GM23338 (cell line): Measurements from ENCODE around the gene TXNL4A. TPM values are rescaled to one million over a fixed set of nuclear protein-coding genes. Genes with fewer than 3 reads are reported as not detected.

Source experiments
- ATAC-seq: fragments of 200-7000 bp; cut with Tn5 transposase; 3 replicates; pipeline ENCODE4 v1.9.1; 2020
- DNase-seq: peaks from one replicate; pipeline ENCODE4 v3.0.0-alpha.2; 2015; ENCODE audit warnings: low spot score
- H2AFZ ChIP-seq: fragments of 200-600 bp; sonication (generic); 2 replicates; pipeline ENCODE4 v1.8.0; 2016; ENCODE audit warnings: antibody characterized with exemption, mild to moderate bottlenecking, moderate library complexity
- H3F3A ChIP-seq: fragments of 200-600 bp; sonication (generic); replicated peaks from 2 replicates; pipeline ENCODE4 v1.8.0; 2017; ENCODE audit warnings: antibody characterized with exemption, mixed run types, low read depth
- H3K27ac ChIP-seq: fragments of 200-600 bp; sonication (generic); 2 replicates; pipeline ENCODE4 v1.6.1; 2016; ENCODE audit warnings: low read depth
- H3K27me3 ChIP-seq: fragments of 200-600 bp; sonication (generic); 2 replicates; pipeline ENCODE4 v1.8.0; 2016; ENCODE audit warnings: mild to moderate bottlenecking, mixed run types, moderate library complexity; ENCODE audit not compliant: insufficient read depth
- H3K36me3 ChIP-seq: fragments of 200-600 bp; sonication (generic); 2 replicates; pipeline ENCODE4 v1.8.0; 2016; ENCODE audit warnings: mild to moderate bottlenecking; ENCODE audit not compliant: insufficient read depth
- H3K4me1 ChIP-seq: fragments of 200-600 bp; sonication (generic); 2 replicates; pipeline ENCODE4 v1.8.0; 2016; ENCODE audit warnings: mild to moderate bottlenecking, moderate library complexity; ENCODE audit not compliant: insufficient read depth
- H3K4me2 ChIP-seq: fragments of 200-600 bp; sonication (generic); 2 replicates; pipeline ENCODE4 v1.7.1; 2017; ENCODE audit warnings: mixed run types
- H3K4me3 ChIP-seq: fragments of 200-600 bp; sonication (generic); 2 replicates; pipeline ENCODE4 v1.6.1; 2016; ENCODE audit warnings: mixed run types
- H3K79me2 ChIP-seq: fragments of 200-600 bp; sonication (generic); replicated peaks from 2 replicates; pipeline ENCODE4 v1.8.0; 2017; ENCODE audit warnings: mild to moderate bottlenecking; ENCODE audit not compliant: insufficient read depth
- H3K9me2 ChIP-seq: fragments of 200-600 bp; sonication (generic); 2 replicates; pipeline ENCODE4 v1.8.0; 2017; ENCODE audit not compliant: insufficient read depth
- H4K20me1 ChIP-seq: fragments of 200-600 bp; sonication (generic); replicated peaks from 2 replicates; pipeline ENCODE4 v1.8.0; 2017; ENCODE audit warnings: mild to moderate bottlenecking; ENCODE audit not compliant: insufficient read depth
- H3K27ac Mint-ChIP-seq: 2 replicates; pipeline ENCODE4 v1.8.0; 2020; ENCODE audit warnings: inconsistent platforms, mild to moderate bottlenecking, moderate library complexity, mixed read lengths
- H3K27me3 Mint-ChIP-seq: 3 replicates; pipeline ENCODE4 v1.8.0; 2022; ENCODE audit warnings: low read depth, mild to moderate bottlenecking, moderate library complexity, mixed read lengths, inconsistent platforms; ENCODE audit not compliant: insufficient read depth, poor library complexity
- H3K36me3 Mint-ChIP-seq: 3 replicates; pipeline ENCODE4 v1.8.0; 2021; ENCODE audit warnings: low read depth, mild to moderate bottlenecking, inconsistent platforms, moderate library complexity, mixed read lengths
- H3K4me1 Mint-ChIP-seq: 3 replicates; pipeline ENCODE4 v1.8.0; 2020; ENCODE audit warnings: mild to moderate bottlenecking, inconsistent platforms, mixed read lengths
- H3K4me3 Mint-ChIP-seq: 3 replicates; pipeline ENCODE4 v1.8.0; 2021; ENCODE audit warnings: moderate library complexity, mild to moderate bottlenecking, inconsistent platforms, mixed read lengths
- H3K9me3 Mint-ChIP-seq: 3 replicates; pipeline ENCODE4 v1.8.0; 2020; ENCODE audit warnings: moderate library complexity, mild to moderate bottlenecking, inconsistent platforms, mixed read lengths
- CREB1 ChIP-seq: fragments of 250-450 bp; sonication (Bioruptor Pico); IDR thresholded peaks from 2 replicates; pipeline ENCODE4 v1.5.0; 2020; ENCODE audit warnings: low read depth, mild to moderate bottlenecking, moderate library complexity
- CTCF ChIP-seq, 2 experiments: fragments of 200-600 bp in 1 of 2; sonication (generic) in 1 of 2; conservative IDR thresholded peaks; 2 replicates each; pipeline versions ENCODE4 v1.5.1 to v1.6.1; 2016 to 2017; ENCODE audit warnings: antibody characterized with exemption in 2 of 2, low read depth in 2 of 2, mild to moderate bottlenecking in 2 of 2, moderate library complexity in 1 of 2
- ETS1 ChIP-seq: IDR thresholded peaks from 2 replicates; pipeline ENCODE4 v1.6.1; 2016; ENCODE audit warnings: antibody characterized with exemption
- EZH2phosphoT487 ChIP-seq: fragments of 200-600 bp; sonication (generic); IDR thresholded peaks from one replicate; pipeline ENCODE4 v1.8.1; 2018; ENCODE audit warnings: antibody characterized with exemption; ENCODE audit not compliant: unreplicated experiment
- JUNB ChIP-seq: IDR thresholded peaks from one replicate; pipeline ENCODE4 v1.6.1; 2016; ENCODE audit warnings: antibody characterized with exemption; ENCODE audit not compliant: unreplicated experiment
- NANOG ChIP-seq: IDR thresholded peaks from 2 replicates; pipeline ENCODE4 v1.6.1; 2016; ENCODE audit warnings: antibody characterized with exemption, borderline replicate concordance
- POLR2AphosphoS5 ChIP-seq: IDR thresholded peaks from 2 replicates; pipeline ENCODE4 v1.6.1; 2016; ENCODE audit warnings: antibody characterized with exemption, low read depth
- STAT1 ChIP-seq: IDR thresholded peaks from one replicate; pipeline ENCODE4 v1.6.1; 2016; ENCODE audit warnings: antibody characterized with exemption; ENCODE audit not compliant: unreplicated experiment
- ZNF114 ChIP-seq: fragments of 250-450 bp; sonication (Bioruptor Pico); IDR thresholded peaks from 2 replicates; pipeline ENCODE4 v1.5.0; 2020; ENCODE audit warnings: mild to moderate bottlenecking, moderate library complexity
- ZNF331 ChIP-seq: fragments of 250-450 bp; sonication (Bioruptor Pico); IDR thresholded peaks from 2 replicates; pipeline ENCODE4 v1.5.0; 2020; ENCODE audit warnings: low read depth, mild to moderate bottlenecking, moderate library complexity
- polyA plus RNA-seq: library from polyadenylated mRNA; unstranded; fragments of >200 nt; fragmentation: Nextera tagmentation; extraction: Ambion mirVana; gene quantifications from 2 replicates; pipeline ENCODE4 v1.2.1, GENCODE V29; 2016
- total RNA-seq: library from RNA; depleted of rRNA; stranded (reverse); fragments of >200 nt; shearing (Covaris generic); gene quantifications from 2 replicates; pipeline ENCODE4 v1.2.3, GENCODE V29; 2014

TXNL4A gene
- total and polyA plus RNA-seq, 2 experiments from 2014 or later: 51.0 to 271 TPM

- H3K9me2 ChIP-seq: no peaks in the 10 kb centered on the region
- Mint-ChIP-seq H3K9me3 (no peaks in the 10 kb centered on the region), H3K36me3 (peaks cover 41% of the 10 kb centered on the region), H3K4me1 (peaks cover 15% of the 10 kb centered on the region), H3K27me3 (no peaks in the 10 kb centered on the region), H3K27ac (no peak overlapping the region), H3K4me3 (no peak overlapping the region; the same call in 2 of the 3 replicates)
- TF ChIP-seq ZNF114 (CRISPR knock-in tag): no peak
- H3K4me3 ChIP-seq: no peak overlapping the region
- DNase-seq: no peak
- H3K27me3 ChIP-seq: no peaks in the 10 kb centered on the region
- peaks cover 56% of the 10 kb centered on the region for H4K20me1 ChIP-seq
- H3K4me1 ChIP-seq: no peaks in the 10 kb centered on the region; the same call in 1 of the 2 replicates
- no peaks in the 10 kb centered on the region for H3K36me3 ChIP-seq
- H3K79me2 ChIP-seq: peaks cover 100% of the 10 kb centered on the region
- H3K27ac ChIP-seq: no peak overlapping the region
- no peak overlapping the region for H3K4me2 ChIP-seq
- H3F3A ChIP-seq: no peaks in the 10 kb centered on the region
- H2AFZ ChIP-seq: no peak overlapping the region
- ATAC-seq: no peak
These were observed 7.8 kb downstream of the TXNL4A start for GRCh38 chr18:79980585-79980984.

- Histone ChIP-seq H3K4me3 (no peak overlapping the region), H3K27ac (no peak overlapping the region), H4K20me1 (peaks cover 54% of the 10 kb centered on the region), H3K27me3 (no peaks in the 10 kb centered on the region), H2AFZ (no peak overlapping the region), H3K4me1 (no peaks in the 10 kb centered on the region; the same call in 1 of the 2 replicates), H3K36me3 (no peaks in the 10 kb centered on the region), H3K4me2 (no peak overlapping the region), H3K79me2 (peaks cover 100% of the 10 kb centered on the region), H3F3A (no peaks in the 10 kb centered on the region), H3K9me2 (no peaks in the 10 kb centered on the region)
- DNase-seq (no peak), ATAC-seq (no peak)
- TF ChIP-seq EZH2phosphoT487 (no peak), ZNF331 (CRISPR knock-in tag) (no peak), STAT1 (no peak), CTCF (conservative IDR thresholded peaks at IDR 0.05; ENCODE audit: low read depth in 2 of 2) (no peak), CREB1 (CRISPR knock-in tag) (no peak), ETS1 (no peak), JUNB (no peak), POLR2AphosphoS5 (no peak), NANOG (no peak), ZNF114 (CRISPR knock-in tag) (no peak)
- H3K9me3 Mint-ChIP-seq: no peaks in the 10 kb centered on the region
- H3K27ac Mint-ChIP-seq: no peak overlapping the region
- H3K4me1 Mint-ChIP-seq: peaks cover 15% of the 10 kb centered on the region
- H3K36me3 Mint-ChIP-seq: peaks cover 41% of the 10 kb centered on the region
- peaks cover under 1% of the 10 kb centered on the region for H3K27me3 Mint-ChIP-seq
- no peak overlapping the region for H3K4me3 Mint-ChIP-seq
These were observed 8.5 kb downstream of the TXNL4A start for GRCh38 chr18:79979843-79980242.
